GM21381 (cell line): ENCODE data around the gene POLR2L.

Experiments used
- ATAC-seq: cut with Tn5 transposase; IDR thresholded peaks from one replicate; pipeline ENCODE4 v1.9.1; 2021; ENCODE audit warnings: mild to moderate bottlenecking, moderate library complexity; ENCODE audit not compliant: unreplicated experiment

The POLR2L gene

DNA sequence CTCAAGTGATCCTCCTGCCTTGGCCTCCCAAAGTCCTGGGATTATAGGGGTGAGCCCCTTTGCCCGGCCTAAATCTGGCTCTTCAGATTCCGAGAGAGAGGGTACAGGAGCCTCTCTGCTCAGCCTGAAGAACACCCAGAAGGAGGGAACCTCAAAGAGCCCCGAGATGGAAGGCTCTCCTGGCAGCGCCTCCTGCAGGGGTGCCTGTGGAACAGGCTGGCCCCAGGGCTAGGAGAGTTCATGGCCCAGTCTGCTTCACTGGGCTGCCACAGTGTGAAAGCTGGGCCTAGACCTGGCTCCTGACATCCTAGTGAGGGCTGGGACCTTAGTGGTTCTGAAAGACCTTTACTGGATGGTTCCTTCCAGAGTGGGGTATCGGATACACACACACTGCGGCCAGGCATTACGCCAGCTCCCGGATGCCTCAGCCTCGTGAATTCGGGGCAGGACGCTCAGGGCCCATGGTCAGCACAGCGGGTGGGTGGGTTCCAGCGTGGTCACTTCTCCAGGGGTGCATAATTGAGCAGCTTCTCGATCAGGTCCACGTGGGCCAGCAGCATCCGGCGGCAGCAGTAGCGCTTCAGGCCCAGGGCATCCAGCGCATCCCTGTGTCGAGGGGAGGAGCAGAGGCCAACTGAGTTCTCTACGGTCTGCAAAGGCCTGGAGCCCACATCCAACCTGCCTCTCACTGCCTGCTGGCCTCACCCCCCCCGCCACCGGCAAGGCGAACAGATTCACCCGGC, 2.3 kb downstream of the POLR2L start:
- ATAC-seq: no peak

- ATAC-seq: no peak
These were observed 3.1 kb downstream of the POLR2L start for GRCh38 chr11:839280-839623.

GRCh38 chr11:838441-839279, 3.7 kb downstream of the POLR2L start:
- no peak for ATAC-seq

GRCh38 chr11:837990-838307, 4.4 kb downstream of the POLR2L start:
- no peak for ATAC-seq

- no peak for ATAC-seq
These were observed 4.9 kb downstream of the POLR2L start for GRCh38 chr11:837189-837989.

DNA sequence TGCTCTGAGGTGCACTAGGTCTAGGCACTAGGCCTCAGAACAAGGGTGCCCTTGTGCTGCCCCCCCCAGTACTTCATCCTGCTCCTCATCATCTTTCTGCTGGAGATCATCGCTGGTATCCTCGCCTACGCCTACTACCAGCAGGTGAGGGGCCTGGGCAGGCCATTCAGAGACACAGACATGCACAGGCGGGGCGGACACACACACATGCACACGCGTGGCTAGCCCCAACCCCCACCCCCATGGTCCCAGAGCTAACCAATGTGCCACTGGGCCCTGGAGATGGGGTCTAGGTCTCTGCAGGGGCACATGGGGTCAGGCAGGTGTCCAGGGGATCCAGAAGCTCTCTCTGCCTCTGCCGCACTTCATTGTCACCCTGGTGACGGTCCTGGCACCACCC, 5.6 kb downstream of the POLR2L start:
- ATAC-seq: no peak

DNA sequence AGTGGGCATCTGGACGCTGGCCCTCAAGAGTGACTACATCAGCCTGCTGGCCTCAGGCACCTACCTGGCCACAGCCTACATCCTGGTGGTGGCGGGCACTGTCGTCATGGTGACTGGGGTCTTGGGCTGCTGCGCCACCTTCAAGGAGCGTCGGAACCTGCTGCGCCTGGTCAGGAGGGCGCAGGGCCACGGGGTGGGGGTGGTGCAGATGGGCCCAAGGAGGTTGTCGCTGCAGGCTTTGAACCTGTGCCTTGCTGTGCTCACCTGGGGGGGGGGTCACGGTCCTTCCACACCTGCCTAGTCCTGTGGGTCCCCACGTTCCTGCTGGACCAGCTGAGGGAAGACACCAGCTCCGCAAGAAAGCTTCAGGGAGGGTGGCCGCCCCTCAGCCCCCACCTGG, 6.1 kb downstream of the POLR2L start:
- no peak for ATAC-seq

- no peak for ATAC-seq
These were observed 7.7 kb downstream of the POLR2L start for GRCh38 chr11:834371-835316.

DNA sequence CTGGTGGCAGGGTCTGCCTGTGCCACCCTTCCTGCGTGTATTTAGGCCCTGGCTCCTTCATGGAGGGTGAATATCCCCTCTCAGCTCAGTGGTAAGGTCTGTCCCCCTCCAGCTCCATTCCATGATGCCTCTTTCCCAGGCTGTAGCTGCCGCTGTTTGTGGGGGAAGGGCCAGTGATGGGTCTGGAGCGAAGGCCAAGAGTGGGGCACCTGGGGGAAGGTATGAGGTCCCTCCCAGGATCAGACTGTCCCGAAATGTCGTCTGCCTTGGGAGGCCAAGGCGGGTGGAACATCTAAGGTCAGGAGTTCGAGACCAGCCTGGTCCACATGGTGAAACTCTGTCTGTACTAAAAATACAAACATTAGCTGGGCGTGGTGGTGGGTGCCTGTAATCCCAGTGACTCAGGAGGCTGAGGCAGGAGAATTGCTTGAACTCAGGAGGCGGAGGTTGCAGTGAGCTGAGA, 8.4 kb downstream of the POLR2L start:
- ATAC-seq: no peak

DNA sequence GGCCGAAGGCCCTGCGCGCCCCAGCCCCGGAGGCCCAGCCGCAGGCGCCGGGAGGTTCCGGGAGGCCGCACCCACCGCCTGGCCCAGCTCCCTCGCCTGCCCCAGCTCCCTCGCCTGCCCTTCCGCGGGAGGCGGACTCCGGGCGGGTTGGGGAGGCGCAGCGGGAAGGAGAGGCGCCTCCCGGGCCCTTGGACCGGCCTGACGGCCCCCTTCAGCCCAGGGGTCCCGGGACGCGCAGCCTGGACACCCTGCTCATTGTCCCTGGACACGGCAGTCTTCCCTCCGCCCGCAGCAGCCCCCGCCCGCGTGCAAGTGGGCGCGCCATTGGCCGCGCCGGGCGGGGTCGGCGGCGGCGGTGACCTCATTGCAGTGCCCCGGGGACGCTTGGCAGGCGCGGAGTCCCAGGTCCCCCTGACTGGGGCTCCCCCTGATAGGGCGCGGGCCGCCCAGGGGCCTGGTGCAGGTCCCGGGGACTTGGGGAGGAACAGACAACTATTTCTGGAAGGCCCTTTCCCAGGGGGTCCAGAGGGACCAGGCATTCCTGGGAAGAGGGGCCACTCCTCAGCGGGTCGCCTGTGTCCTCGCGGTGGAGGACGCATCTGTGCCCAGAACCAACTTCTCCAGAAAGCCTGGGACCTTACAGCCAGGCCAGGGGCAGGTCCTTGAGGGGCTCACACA, 9.1 kb downstream of the POLR2L start:
- ATAC-seq: peak; percentile 24

GRCh38 chr11:832529-833113, 9.7 kb downstream of the POLR2L start, which contains the start of gene CD151:
Gene CD151, plus strand, starts transcription at chr11:832952. Its CDS starts 3,118 bp downstream, at chr11:836070.
- ATAC-seq: peak; percentile 34

DNA sequence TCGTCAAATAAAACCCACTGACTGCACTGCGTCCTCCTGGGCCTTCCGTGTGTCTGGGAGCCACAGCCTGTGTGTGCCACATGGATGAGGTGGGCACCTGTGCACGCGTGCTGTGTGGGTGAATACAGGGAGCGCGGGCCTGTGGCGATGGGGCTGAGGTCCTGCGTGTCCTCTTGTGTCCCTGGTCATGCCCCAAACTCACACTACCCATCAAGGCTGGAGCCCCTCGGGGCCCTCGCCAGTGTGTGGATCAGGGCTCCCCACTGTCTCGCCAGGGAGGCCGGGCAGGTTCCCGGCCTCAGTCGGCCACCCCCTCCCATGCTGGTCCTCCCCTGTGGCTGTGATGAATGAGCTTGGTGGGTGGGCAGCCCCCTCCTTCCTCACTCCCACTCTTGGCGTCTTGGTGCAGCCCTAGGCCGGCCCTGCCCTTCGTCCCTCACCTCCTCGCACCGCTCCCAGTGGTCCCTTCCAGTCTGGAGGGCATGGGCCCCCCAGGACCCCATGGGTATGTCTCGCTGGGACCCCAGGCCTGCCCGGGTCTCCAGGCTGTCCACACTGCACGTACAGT, 10.3 kb downstream of the POLR2L start:
- ATAC-seq: no peak

DNA sequence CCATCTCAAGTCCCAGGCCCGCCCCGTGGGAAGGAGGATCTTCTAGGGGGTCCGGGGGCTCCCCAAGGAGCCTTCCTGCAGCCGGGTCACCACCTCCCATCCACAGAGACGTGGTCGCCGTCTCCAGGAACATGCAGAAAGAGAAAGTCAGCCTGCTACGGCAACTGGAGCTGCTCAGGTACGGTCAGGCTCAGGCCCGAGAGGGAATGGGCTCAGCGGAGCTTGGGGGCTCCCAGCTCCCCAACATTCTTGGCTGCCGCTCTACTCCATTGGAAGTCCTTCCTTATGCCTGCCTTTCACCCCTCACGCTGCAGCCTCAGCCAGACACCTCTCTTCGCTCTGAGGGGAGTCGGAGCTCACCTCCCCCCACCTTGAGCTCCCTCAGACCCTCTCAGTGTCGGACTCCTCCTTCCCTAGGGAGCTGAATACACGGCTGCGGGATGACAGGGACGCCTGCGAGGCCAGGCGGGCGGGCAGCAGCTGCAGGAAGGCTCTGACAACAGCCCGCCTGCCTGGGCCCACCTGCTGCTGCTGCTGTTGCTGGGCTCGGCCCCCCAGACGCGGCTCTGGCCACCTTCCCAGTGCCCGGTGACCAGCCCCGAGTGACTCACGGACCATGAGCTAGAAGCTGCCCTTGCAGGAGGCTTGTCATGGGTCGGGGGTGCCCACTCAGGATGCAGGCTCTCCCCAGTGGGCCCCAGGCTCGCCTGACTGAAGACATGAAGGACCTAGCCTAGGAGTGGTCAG, 11.0 kb downstream of the POLR2L start:
- ATAC-seq: no peak

DNA sequence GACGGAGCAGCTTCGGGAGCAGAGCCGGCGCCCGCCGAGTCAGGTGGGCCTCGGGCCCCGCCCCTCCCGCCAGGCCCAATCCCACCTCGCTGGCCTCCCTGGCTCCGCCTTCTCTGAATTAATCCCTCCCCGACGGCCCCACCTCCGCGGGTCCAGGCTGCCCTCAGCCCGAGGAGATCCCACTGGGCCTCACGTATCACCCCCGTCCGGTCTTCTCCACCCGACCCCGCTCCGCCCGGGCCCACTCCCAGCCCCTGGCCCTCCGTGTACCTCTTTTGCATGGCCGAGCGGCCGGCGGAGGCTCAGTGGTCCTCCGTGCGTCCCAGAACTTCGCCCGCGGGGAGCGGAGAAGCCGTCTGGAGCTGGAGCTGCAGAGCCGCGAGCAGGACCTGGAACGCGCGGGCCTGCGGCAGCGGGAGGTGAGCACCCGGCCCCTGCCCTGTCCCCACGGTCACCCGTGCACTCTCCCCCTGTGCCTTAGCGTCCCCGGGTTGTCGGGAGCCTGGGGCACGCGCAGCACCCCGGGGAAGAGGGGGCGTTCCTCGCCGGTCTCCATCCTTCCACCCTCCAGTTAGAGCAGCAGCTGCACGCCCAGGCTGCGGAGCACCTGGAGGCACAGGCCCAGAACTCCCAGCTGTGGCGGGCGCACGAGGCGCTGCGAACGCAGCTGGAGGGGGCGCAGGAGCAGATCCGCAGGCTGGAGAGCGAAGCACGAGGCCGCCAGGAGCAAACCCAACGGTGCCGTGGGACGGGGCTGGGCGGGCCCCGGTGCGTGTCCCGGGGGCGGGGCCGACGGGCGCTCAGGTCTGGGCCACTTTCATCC, 11.8 kb downstream of the POLR2L start:
- ATAC-seq: no peak

- ATAC-seq: no peak
These were observed 12.5 kb downstream of the POLR2L start for GRCh38 chr11:829847-830294.

DNA sequence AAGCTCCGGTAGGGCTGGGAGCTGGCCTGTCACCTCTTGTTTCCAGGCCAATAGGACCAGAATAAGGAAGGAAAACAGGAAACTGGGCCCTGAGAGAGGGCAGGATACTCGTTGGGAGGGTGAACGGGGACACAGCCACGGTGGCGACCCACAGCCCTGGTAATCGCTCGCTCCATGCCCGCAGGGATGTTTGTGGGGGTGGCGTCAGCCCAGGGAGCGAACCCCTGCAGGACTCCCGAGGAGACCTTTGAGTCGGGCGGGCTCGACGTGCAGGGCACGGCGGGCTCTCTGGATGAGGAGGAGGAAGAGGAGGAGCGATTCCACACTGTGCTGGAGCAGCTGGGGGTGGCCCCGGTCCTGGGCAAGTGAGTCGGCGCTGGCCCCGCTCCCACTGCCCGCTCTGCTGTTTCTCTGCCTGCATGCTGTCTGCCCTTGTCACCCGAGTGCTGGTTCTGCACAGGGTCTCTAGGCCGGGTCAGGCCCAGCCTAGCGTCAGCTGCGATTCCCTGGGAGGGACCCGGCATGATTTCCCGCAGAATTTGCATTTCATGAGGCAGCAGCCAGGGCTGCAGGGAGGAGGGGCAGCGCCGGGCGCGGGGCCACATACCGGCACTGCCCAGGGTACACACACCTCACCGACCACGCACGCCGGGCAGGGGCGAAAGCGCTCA, 13.0 kb downstream of the POLR2L start:
- ATAC-seq: no peak
